PFSK-1 (cell line): ENCODE measurements around the gene MRPL11.

Experiments used
- FOXP2 ChIP-seq: optimal IDR thresholded peaks from 2 replicates; pipeline ENCODE3; 2011; ENCODE audit warnings: borderline replicate concordance, control low read depth, inconsistent platforms; ENCODE audit not compliant: insufficient read depth; ENCODE audit errors: extremely low read length, extremely low read depth
- POLR2AphosphoS5 ChIP-seq: IDR thresholded peaks from 2 replicates; pipeline ENCODE4 v1.6.1; 2012; ENCODE audit warnings: low read depth, mild to moderate bottlenecking, control low read depth, low read length, moderate library complexity
- REST ChIP-seq, 2 experiments: IDR thresholded peaks; 2 replicates each; pipeline versions ENCODE4 v1.6.1 to v1.8.0; 2011 to 2012; ENCODE audit warnings: low read depth in 2 of 2, low read length in 2 of 2, control low read depth in 1 of 2, inconsistent platforms in 1 of 2, mild to moderate bottlenecking in 1 of 2, moderate library complexity in 1 of 2; ENCODE audit not compliant: insufficient read depth in 1 of 2
- SIN3A ChIP-seq: IDR thresholded peaks from 2 replicates; pipeline ENCODE4 v1.6.1; 2012; ENCODE audit warnings: mild to moderate bottlenecking, low read length, moderate library complexity, borderline replicate concordance; ENCODE audit not compliant: insufficient read depth
- TAF1 ChIP-seq: IDR thresholded peaks from 2 replicates; pipeline ENCODE4 v1.6.1; 2012; ENCODE audit warnings: low read length, control low read depth, borderline replicate concordance; ENCODE audit not compliant: insufficient read depth

- no peak for TF ChIP-seq POLR2AphosphoS5
- TF ChIP-seq SIN3A = no peak
- no peak for TF ChIP-seq REST (IDR thresholded peaks at IDR 0.05; ENCODE audit: insufficient read depth in 1 of 2, low read depth in 2 of 2, low read length in 2 of 2)
- TF ChIP-seq TAF1 = no peak
- TF ChIP-seq FOXP2 = no peak
These were observed 8.4 kb upstream of the MRPL11 start for GRCh38 chr11:66447012-66447411.
